DND-41 (cell line): ENCODE measurements around the gene SLC22A17.

Experiments used
- CTCF ChIP-seq: IDR thresholded peaks from 2 replicates; pipeline ENCODE4 v1.5.1; 2012; ENCODE audit warnings: borderline replicate concordance, low read length, moderate library complexity, mild to moderate bottlenecking; ENCODE audit not compliant: poor library complexity, severe bottlenecking; ENCODE audit errors: extremely low read depth
- EZH2 ChIP-seq: IDR thresholded peaks from 3 replicates; pipeline ENCODE4 v1.6.1; 2012; ENCODE audit warnings: borderline replicate concordance, low read depth, mild to moderate bottlenecking, moderate library complexity, low read length, inconsistent platforms; ENCODE audit not compliant: severe bottlenecking

DNA sequence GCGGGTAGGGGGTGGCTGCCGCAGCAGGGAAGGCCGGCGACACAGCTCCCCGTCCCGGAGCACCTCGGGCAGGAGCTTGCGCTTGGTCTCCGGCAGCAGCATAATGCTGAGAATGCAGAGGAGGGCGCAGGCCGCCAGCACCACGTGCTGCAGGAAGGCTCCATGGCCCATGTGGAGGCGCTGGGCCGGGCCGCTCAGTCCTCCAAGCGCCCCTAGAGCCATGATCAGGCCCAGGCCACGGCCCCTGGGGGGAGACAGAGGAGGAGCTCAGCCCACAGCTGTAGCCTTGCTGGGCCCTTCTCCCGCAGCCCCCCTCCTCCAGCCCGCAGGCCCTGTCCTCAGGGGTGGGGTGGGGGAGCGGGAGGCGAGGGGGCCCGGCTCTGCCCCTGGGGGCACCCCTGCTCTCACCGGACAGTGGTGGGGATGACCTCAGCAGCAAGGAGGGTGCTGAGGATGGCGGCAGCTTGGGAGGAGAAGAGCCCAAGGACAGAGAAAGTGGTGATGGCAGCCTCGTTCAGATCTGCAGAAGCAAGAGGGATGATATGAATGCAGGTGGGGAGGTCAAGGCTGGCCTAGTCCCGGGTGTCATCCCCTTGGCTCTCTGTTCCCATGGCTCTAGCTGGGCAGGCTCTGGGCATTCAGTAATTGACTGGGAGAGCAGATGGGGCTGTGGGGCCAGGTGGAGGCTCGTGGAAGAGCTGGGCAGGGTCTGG, 5.8 kb downstream of the SLC22A17 start:
- TF ChIP-seq EZH2 (no peak), CTCF (no peak)
